WERI-Rb-1 (cell line): ENCODE data around the gene CALHM3.
A peak's percentile ranks its signal among the peaks of the same experiment; 100 is the strongest.

ENCODE experiments used
- DNase-seq: peaks from one replicate; pipeline ENCODE4 v3.0.0-alpha.2; 2020
- H3K27ac ChIP-seq: fragments of 250-450 bp; sonication (Bioruptor Pico); 2 replicates; pipeline ENCODE4 v1.5.1; 2020; ENCODE audit warnings: mild to moderate bottlenecking, moderate library complexity
- H3K27me3 ChIP-seq: fragments of 250-450 bp; sonication (Bioruptor Pico); 2 replicates; pipeline ENCODE4 v1.5.1; 2021; ENCODE audit warnings: mild to moderate bottlenecking, low read depth, moderate library complexity; ENCODE audit not compliant: insufficient read depth, severe bottlenecking
- H3K36me3 ChIP-seq: fragments of 250-450 bp; sonication (Bioruptor Pico); 2 replicates; pipeline ENCODE4 v1.5.1; 2020; ENCODE audit warnings: mild to moderate bottlenecking, moderate library complexity
- H3K4me3 ChIP-seq: 2 replicates; pipeline ENCODE4 v1.5.1; 2011; ENCODE audit warnings: low read depth, mild to moderate bottlenecking, control low read depth, low read length
- H3K9me3 ChIP-seq: fragments of 250-450 bp; sonication (Bioruptor Pico); 2 replicates; pipeline ENCODE4 v1.5.1; 2021; ENCODE audit warnings: mild to moderate bottlenecking, moderate library complexity; ENCODE audit not compliant: severe bottlenecking
- CTCF ChIP-seq: IDR thresholded peaks from 2 replicates; pipeline ENCODE4 v1.5.1; 2011; ENCODE audit warnings: low read depth, mild to moderate bottlenecking, control low read depth, inconsistent platforms, low read length

The CALHM3 gene

GRCh38 chr10:103441611-103442010 lies 37.4 kb downstream of the CALHM3 start:
- no peak for TF ChIP-seq CTCF
- no peak overlapping the region for H3K27ac ChIP-seq
- H3K9me3 ChIP-seq: no peaks in the 10 kb centered on the region
- no peak overlapping the region for H3K4me3 ChIP-seq
- peaks cover 90% of the 10 kb centered on the region for H3K36me3 ChIP-seq
- no peak for DNase-seq
- H3K27me3 ChIP-seq: no peaks in the 10 kb centered on the region

- no peak for DNase-seq
- no peak overlapping the region for H3K27ac ChIP-seq
- no peak for TF ChIP-seq CTCF
Observed at GRCh38 chr10:103441206-103441605, 37.8 kb downstream of the CALHM3 start.

GRCh38 chr10:103440416-103440815 lies 38.6 kb downstream of the CALHM3 start:
- Histone ChIP-seq H3K36me3 (peaks cover 89% of the 10 kb centered on the region), H3K4me3 (no peak overlapping the region), H3K9me3 (no peaks in the 10 kb centered on the region), H3K27me3 (no peaks in the 10 kb centered on the region), H3K27ac (no peak overlapping the region)
- DNase-seq: no peak
- no peak for TF ChIP-seq CTCF

More at GRCh38 chr10:103441206-103441605, 37.8 kb downstream of the CALHM3 start:
- H3K27me3 ChIP-seq: no peaks in the 10 kb centered on the region
- peaks cover 92% of the 10 kb centered on the region for H3K36me3 ChIP-seq
- no peaks in the 10 kb centered on the region for H3K9me3 ChIP-seq
- no peak overlapping the region for H3K4me3 ChIP-seq

- H3K36me3 ChIP-seq: peaks cover 85% of the 10 kb centered on the region
Observed at GRCh38 chr10:103439776-103440175, 39.3 kb downstream of the CALHM3 start.

GRCh38 chr10:103433858-103434257 lies 45.2 kb downstream of the CALHM3 start:
- no peaks in the 10 kb centered on the region for H3K27me3 ChIP-seq
- H3K4me3 ChIP-seq: no peak overlapping the region
- H3K27ac ChIP-seq: no peak overlapping the region
- H3K36me3 ChIP-seq: peaks cover 77% of the 10 kb centered on the region
- TF ChIP-seq CTCF: no peak
- no peaks in the 10 kb centered on the region for H3K9me3 ChIP-seq
- no peak for DNase-seq

More at GRCh38 chr10:103439776-103440175, 39.3 kb downstream of the CALHM3 start:
- Histone ChIP-seq H3K4me3 (no peak overlapping the region), H3K27me3 (no peaks in the 10 kb centered on the region), H3K27ac (no peak overlapping the region), H3K9me3 (no peaks in the 10 kb centered on the region)
- no peak for DNase-seq
- TF ChIP-seq CTCF: no peak

GRCh38 chr10:103431902-103432301 lies 47.1 kb downstream of the CALHM3 start:
- Histone ChIP-seq H3K9me3 (no peaks in the 10 kb centered on the region), H3K36me3 (peaks cover 68% of the 10 kb centered on the region), H3K4me3 (no peak overlapping the region), H3K27ac (peak overlapping the region; percentile 51), H3K27me3 (no peaks in the 10 kb centered on the region)
- DNase-seq: no peak
- no peak for TF ChIP-seq CTCF
